GM19099 (cell line): ENCODE measurements around the gene KIF26A.

ENCODE experiments used
- POLR2A ChIP-seq: IDR thresholded peaks from 3 replicates; pipeline ENCODE4 v1.6.1; 2011; ENCODE audit warnings: low read depth; ENCODE audit not compliant: insufficient read length; ENCODE audit errors: extremely low read depth

KIF26A gene

DNA sequence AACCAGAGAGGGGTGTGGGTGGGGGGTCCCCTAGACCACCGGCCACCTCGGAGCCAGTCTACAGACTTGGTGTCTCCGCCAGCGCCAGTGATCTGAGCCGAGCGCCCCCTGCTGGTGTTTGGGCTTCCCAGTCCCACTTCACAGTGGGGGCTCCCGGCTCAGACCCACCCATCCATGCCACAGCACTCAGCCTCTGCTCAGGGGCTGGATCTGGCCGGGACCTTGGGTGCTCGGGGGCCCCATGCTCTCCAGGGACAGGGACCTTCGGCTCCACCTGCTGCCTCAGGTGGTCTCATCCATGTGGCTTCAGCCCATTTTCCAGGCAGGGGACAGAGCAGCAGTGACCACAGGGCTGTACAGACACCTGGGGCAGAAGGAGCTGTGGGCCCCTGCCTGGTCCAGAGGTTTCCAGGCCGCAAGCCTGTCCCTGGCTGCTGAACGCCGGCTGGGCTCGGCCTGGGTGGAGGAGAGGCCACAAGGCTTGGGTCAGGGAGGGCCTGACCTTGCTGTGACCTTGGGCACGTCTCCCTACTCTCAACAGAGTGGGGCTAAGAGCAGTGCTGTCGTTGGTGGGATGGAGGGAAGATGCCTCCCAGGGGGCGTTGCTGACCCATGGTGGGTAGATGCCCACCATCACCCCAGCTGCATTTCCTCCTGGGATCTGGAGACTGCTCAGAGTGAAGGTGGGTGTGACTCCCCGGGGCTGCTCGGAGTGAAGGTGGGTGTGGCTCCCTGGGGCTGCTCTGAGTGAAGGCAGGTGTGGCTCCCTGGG is 86.3 kb downstream of the KIF26A start:
- TF ChIP-seq POLR2A = no peak

DNA sequence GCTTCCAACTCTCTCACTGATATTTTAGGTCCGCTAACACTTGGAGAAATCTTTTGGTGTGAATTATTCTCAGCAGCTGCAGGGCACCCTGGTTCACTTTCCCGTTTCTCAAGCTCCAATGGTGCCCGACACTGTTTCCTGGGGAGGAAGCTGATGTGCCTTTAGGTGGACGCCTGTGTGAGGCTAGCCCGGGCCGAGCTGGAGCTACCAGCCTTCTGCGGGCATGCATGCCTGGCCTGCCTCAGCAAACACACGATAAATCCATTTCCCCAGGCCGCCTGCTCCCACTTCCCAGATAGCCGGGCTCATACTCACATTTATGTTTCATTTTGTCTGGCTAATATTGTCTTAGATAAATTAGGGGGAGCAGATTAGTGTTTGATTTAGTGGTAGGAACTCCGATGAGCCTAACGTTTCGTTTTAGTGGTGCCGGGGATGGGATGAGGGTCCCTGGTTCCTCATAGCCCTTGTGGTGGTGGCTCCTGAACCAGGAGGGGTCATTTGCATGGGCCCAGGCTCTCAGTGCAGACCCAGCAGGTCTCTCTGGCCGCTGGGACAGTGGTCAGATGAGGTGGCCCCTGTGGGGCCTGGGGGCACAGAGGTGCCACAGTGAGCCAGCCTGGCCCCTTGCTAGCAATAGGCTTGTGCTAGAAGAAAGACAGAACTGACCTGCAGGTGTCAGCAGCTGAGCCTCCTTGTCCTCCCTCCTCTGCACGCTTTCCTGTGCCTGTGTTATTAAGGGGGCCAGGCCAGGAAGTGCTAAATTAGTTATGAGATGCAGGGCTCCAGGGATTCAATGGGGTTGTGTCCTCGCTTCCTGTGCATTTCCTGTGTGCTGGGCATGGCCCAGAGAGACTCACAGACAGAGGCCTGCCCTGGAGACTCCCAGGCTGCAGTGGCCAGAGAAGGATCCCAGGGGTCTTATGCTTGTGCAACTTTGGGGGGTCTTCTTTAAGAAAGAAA is 88.3 kb downstream of the KIF26A start:
- TF ChIP-seq POLR2A = no peak

DNA sequence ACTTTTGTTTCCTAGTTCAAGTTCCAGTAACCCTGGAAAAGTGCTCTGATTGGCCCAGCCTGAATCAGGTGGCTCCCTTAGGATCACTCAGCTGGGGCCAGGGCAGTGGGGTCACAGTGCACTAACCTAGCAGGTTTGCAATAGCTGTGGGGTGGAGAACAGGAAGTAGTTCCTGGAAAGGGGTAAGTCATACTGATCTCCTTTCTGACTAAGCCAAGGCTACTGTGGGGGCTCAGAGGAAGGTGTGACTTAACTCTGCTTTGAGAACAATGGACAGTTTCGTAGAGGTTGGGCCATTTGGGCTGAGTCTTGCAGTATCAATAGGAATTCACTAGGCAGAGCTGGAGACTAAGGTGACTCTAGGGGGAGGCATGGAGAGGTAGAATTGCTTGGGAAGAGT is 89.4 kb downstream of the KIF26A start:
- no peak for TF ChIP-seq POLR2A

DNA sequence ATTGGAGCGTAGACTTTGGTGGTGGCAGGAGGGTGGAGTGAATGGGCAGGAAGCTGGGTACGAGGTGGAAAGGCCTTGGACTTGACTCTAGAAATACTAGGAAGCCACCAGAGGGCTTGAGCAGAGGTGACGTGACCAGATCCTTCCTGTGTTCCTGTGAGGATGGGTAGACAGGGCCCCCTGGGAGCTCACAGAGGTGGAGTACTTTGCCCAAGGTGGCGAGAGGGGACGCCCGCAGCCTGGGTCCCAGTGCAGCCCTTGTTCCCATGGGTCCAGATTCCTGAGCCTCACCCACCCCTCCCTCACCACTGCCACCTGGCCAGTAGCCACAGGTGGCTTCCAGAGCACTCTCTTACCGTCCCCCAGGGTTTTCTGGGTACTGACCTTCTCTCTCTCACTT is 89.8 kb downstream of the KIF26A start:
- no peak for TF ChIP-seq POLR2A

DNA sequence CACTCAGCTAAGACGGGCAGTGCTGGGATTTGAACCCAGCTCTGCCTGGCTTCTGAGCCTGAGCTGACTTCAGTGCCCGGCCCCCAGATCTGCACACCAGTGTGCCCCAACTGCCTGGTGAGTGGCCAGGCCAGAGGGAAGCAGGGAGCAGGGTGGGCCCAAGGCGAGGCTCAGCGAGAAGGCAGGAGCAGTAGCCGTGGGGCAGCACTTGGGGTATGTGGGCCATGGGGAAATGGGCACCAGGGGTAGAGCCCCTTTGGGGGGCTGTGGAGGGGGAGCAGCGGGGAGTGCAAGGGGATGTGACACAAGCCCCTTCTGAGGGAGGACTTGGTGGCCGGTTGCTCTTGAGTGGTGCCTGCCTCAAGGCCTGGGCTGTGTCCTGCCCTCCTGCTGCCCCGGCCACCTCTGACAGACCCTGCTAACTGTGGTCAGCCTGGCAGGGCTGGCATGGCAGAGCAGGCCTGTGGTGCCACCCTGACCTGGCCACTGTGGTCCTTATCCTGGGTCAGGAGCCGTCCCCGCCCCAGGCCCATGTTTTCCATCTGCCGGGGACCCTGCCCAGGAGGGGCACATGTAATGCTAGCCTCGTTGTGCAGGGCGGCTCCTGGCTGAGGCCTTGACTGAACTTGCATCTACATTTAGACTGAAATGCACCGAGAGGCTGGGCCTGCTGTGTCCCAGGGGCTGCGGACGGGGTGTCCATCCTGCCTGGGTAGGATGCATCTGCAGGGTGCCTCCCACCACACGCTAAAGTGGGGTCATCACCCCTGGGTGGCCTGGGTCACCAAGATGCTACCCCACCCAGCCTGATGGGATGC is 90.5 kb downstream of the KIF26A start:
- no peak for TF ChIP-seq POLR2A

DNA sequence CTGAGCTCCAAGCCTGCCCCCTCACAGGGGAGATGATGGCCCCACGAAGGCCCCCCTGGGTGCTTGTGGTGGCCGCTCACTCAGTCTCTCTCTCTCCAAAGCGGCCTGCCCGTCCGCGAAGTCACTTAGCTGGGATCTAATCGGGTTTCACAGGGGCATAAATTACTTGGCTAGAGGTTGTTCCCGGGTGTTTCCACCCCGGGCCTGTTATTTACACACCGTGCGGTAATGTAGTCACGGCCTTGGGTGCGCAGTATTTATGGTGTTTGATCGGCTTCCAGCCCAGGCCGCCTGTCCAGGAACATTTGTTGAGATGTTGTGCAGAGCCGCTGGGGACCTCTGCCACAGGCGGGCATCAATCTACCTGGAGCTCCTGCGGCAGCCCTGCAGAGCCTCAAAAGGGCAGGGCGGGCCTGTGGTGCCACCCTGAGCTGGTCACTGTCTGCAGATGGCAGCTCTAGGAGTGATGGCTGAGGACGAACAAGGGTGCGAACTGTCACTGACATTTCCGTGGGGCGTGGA is 91.2 kb downstream of the KIF26A start:
- TF ChIP-seq POLR2A = no peak

DNA sequence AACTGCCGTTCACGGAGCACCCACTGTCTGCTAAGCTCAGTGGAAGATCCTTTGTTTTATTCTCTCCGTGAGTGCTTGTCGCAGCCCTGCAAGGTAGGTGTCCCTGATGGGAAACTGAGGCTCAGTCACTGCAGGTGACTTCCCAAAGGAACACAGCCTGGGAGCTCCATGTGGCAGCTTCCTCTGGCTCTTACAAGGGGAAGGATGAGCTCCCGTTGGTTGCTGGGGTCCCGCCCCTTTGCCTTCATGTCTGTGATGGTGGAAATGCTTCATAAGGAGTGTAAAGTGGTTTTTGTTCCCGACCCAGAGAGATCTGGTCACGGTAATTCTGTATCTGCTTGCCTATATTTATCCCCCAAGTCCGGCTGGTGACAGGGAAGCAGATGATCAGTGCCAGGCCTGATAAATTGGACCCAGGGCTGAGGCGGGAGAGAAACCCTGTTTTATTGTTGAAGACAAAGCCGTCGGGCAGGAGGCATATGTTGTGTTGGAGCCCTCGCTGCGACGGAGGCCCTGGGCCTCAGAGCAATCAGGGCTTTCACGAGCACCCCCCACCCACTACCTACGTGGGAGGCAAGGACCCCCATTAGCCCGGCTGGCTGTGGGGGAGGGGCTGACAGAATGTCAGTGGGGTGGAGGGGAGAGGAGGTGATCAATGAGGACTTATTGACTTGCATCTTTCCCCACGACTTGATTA is 91.9 kb downstream of the KIF26A start:
- no peak for TF ChIP-seq POLR2A
